Activated T-cell treated with anti-CD3 and anti-CD28 coated beads, Interleukin-2, amount 50 U/mL, for 4 hours (primary cell): ENCODE data around the gene MOB2. TPM values are rescaled to one million over a fixed set of nuclear protein-coding genes. Genes with fewer than 3 reads are reported as not detected.

Experiments used
- ATAC-seq, 2 donors: fragments of 200-7000 bp; cut with Tn5 transposase; one replicate each; pipeline ENCODE4 v1.10.0; 2021
- DNase-seq: peaks from one replicate; pipeline ENCODE4 v3.0.0-alpha.2; 2020
- H3K27me3 Mint-ChIP-seq: one replicate; pipeline ENCODE4 v1.8.0; 2021; ENCODE audit warnings: low read depth, mixed read lengths
- H3K36me3 Mint-ChIP-seq: one replicate; pipeline ENCODE4 v1.8.0; 2022; ENCODE audit warnings: mixed read lengths; ENCODE audit not compliant: insufficient read depth
- H3K4me1 Mint-ChIP-seq: one replicate; pipeline ENCODE4 v1.8.0; 2021; ENCODE audit warnings: low read depth, mixed read lengths
- H3K4me3 Mint-ChIP-seq: one replicate; pipeline ENCODE4 v1.8.0; 2021; ENCODE audit warnings: mild to moderate bottlenecking, moderate library complexity, mixed read lengths
- H3K9me3 Mint-ChIP-seq: one replicate; pipeline ENCODE4 v1.8.0; 2021; ENCODE audit warnings: mixed read lengths
- total RNA-seq, 3 donors: library from RNA; stranded (reverse); gene quantifications; one replicate each; pipeline ENCODE4 v1.2.1, GENCODE V29; 2021

Gene MOB2
- total RNA-seq, 3 donors from 2014 or later, result 17.7 to 20.1 (median 18.2) TPM

DNA sequence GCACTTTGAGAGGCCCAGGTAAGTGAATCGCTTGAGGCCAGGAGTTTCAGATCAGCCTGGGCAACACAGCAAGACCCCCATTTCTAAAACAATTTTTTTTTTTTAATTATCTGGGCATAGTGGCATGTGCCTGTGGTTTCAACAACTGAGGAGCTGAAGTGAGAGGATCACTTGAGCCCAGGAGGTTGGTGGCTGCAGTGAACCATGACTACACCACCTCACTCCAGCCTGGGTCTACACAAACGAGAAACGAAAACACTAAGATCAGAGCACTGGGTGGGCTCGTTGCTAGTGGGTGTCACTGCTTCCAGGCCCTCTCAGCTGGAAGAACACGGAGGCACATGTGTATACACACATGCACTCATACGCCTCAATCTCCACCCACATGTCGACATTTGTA, 4.1 kb upstream of the MOB2 start:
- peaks cover 52% of the 10 kb centered on the region for H3K4me1 Mint-ChIP-seq
- ATAC-seq, result no peak
- H3K4me3 Mint-ChIP-seq, result no peak overlapping the region

DNA sequence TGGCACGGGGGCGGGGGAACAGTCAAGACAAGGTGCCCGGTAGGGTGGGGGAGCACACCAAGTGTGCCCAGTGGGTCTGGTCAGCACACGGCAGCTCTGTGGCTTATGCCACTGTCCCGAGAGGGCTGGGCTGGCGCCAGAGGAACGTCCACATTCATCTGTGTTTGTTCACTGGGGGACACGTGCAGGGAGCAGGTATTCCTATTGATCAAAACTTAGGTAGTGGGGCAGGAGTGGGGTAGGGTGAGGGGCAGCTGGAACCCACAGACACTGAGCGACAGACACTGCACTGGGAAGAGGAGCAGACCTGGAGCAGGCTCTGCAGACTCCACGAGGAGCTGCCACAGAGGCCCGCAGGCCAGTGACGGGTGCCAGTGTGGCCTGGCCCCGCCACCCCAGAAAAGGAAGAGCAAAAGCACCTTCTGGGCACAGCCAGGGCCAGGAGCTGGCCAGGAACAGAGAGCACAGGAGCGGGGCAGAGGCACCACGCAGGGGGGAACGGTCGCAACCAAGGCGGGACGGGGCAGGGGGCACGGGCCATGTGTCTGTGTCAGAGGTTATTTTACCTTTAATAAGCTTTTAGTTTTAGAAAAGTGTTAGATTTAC, 2.1 kb upstream of the MOB2 start:
- no peak for ATAC-seq
- H3K4me3 Mint-ChIP-seq, result no peak overlapping the region
- peaks cover 3% of the 10 kb centered on the region for H3K36me3 Mint-ChIP-seq
- H3K27me3 Mint-ChIP-seq, result no peaks in the 10 kb centered on the region
- H3K4me1 Mint-ChIP-seq, result peaks cover 47% of the 10 kb centered on the region
- H3K9me3 Mint-ChIP-seq, result no peaks in the 10 kb centered on the region
- DNase-seq, result no peak

More for the DNA sequence above, 4.1 kb upstream of the MOB2 start:
- Mint-ChIP-seq H3K27me3 (no peaks in the 10 kb centered on the region), H3K9me3 (no peaks in the 10 kb centered on the region), H3K36me3 (peaks cover 3% of the 10 kb centered on the region)
- DNase-seq, result no peak

DNA sequence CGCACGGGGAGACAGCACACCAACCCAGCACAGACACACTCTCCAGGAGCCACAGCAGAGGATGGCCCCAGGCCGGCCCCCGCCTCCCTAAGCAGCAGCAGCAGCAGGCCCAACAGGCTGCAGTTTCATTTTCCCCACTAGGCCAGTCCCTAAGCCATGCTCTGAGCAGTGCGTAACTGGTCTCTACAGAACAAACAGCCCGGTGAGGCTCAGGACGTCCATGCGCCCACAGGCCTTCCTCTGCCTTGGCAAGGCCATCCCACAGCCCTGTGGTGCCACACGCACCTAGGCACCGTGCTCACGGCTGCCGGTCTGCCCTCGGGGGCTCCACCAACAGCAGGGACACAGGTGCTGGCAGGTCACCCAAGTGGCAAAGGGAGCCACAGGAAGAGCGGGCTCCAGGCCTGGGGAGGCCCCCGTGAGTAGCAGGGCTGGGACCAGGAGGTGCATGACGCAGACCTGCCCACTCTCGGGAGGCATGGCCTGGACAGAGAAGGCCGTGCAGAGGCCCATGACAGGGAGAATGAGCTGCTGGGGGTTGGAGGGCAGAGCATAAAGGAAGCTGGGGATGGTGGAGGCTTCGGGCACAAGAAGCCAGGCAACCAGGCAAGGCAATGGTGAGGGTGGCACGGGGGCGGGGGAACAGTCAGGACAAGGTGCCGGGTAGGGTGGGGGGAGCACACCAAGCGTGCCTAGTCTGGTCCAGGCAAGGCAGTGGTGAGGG, 1.4 kb upstream of the MOB2 start:
- no peak overlapping the region for H3K4me3 Mint-ChIP-seq
- no peak for DNase-seq
- H3K27me3 Mint-ChIP-seq, result no peaks in the 10 kb centered on the region
- no peak for ATAC-seq
- peaks cover 40% of the 10 kb centered on the region for H3K4me1 Mint-ChIP-seq
- H3K36me3 Mint-ChIP-seq, result peaks cover 3% of the 10 kb centered on the region
- no peaks in the 10 kb centered on the region for H3K9me3 Mint-ChIP-seq

DNA sequence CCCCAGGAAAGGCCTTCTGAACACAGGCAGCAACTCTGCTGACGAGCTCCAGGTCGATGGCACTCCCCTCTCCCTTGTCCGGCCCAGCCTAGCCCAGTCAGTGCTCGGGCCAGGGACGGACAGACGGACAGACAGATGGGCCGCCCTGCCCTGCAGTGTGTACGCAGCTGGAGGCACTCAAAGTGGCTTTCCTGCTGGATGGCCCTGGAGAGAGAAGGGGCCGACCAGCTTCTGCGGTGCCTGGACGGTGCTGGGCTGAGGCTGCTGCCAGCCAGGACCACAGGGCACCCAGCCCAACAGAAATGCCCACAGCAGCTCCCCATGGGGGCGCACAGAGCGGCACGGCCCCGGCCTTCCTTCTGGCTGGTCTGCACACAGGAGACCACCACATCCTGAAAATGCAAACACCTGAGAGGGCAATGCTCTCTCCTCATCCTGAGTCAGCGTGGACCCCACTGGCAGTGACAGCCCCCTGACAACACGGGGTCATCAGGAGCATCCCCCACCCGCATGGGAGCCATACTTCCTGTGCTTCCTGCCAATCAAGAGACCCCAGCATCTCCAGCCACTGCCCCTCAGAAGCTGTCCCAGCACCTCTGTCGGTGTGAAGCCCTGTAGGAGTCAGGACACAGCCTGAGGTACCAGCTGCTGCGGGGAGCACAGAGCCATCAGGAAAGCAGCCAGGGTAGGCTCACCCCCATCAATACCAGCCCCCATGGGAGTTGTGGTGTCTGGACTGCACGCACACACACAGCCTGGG, 692 bp upstream of the MOB2 start:
- DNase-seq (no peak), ATAC-seq (no peak)
- Mint-ChIP-seq H3K27me3 (no peaks in the 10 kb centered on the region), H3K4me1 (peaks cover 33% of the 10 kb centered on the region), H3K9me3 (no peaks in the 10 kb centered on the region), H3K36me3 (peaks cover 3% of the 10 kb centered on the region), H3K4me3 (no peak overlapping the region)

DNA sequence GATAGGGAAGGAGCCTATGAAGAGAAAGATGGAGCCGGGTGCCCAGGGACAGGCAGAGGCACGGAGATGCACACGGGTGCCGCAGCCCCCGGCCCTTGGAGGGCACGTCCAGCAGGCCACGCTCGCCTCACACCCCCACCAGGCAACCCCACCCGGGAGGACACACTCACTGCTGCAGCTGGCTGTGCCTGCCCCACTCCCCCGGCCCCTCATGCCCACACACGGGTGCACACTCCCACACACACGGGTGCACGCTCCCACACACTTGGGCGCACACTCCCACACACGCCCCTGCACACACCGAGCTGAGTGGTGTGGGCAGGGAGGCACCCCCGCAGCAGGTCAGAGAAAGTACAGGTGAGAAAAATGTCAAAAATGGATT, 1.1 kb downstream of the MOB2 start:
- H3K4me3 Mint-ChIP-seq, result no peak overlapping the region
- peaks cover 3% of the 10 kb centered on the region for H3K36me3 Mint-ChIP-seq
- no peak for ATAC-seq

DNA sequence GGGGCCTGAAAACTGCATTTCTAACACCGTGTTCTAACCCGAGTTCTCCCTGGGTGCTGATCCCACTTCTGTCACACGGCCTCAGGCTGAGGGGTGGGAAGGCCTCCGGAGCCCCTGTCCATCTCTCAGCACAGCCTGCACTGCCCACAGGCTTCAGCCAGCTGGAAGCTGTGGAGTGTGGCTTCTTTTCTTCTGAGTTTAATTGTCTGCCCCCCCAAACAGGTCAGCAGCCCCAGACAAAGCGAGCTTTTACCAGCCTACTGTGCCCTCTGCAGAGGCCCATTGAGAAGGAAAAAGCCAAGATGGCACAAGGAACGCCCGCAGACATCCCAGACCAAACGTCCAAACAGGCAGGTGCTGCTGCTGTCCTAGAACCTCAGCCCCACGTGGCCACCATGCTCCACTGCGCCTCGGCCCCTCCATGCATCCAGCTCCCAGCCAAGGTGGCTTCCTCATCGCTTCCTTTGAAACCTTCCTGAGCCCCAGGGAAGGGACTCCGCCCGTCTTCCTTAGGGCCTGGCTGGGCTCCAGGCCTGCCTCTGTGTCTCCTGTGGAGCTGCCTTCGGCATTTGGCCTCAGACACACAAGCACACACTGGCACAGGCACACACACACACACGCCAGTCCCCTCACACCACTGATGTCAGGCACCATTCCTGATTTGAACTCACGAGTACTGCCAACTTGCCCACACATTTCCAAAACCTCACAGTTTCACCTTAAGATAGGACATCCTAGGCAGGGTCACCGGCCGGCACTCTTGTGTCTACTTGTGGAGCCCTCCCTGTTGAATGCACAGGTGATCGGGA, 1.7 kb downstream of the MOB2 start:
- DNase-seq, result no peak
- no peaks in the 10 kb centered on the region for H3K9me3 Mint-ChIP-seq
- no peaks in the 10 kb centered on the region for H3K27me3 Mint-ChIP-seq
- no peak overlapping the region for H3K4me3 Mint-ChIP-seq
- peaks cover 30% of the 10 kb centered on the region for H3K4me1 Mint-ChIP-seq
- H3K36me3 Mint-ChIP-seq, result peaks cover 3% of the 10 kb centered on the region
- no peak for ATAC-seq

More for the DNA sequence above, 1.1 kb downstream of the MOB2 start:
- DNase-seq, result no peak
- H3K27me3 Mint-ChIP-seq, result no peaks in the 10 kb centered on the region
- H3K4me1 Mint-ChIP-seq, result peaks cover 30% of the 10 kb centered on the region
- no peaks in the 10 kb centered on the region for H3K9me3 Mint-ChIP-seq

DNA sequence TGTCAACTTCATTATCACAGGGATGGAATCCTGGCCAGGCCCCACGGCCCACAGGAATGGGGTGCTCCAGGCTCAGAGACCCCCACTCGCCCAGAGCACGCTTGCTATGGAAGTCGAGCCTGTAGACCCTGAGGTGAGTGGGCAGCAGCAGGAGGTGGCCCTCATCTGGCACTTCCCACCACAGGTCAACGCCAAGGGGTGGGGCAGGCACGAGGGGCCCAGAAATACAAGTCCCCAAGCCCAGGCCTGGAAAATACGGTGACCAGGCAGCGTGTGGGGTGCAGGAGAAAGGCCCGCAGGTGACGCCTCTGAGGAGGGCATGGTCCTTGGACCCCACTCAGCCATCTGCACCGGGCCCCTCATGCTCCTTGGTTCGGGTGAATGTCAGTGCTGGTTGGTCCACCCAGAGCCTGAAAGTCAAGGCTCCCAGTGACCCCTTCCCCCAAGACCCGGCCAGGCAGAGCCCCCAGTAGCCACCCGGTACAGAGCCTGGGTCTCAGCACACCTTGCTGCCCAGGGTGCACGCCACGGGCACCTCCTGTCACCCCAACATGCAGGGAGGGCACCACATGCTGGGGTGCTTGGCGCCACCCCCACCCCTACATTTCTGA, 2.4 kb downstream of the MOB2 start:
- Mint-ChIP-seq H3K4me3 (no peak overlapping the region), H3K9me3 (no peaks in the 10 kb centered on the region), H3K4me1 (peaks cover 24% of the 10 kb centered on the region), H3K36me3 (peaks cover 3% of the 10 kb centered on the region), H3K27me3 (no peaks in the 10 kb centered on the region)
- DNase-seq (no peak), ATAC-seq (no peak)

DNA sequence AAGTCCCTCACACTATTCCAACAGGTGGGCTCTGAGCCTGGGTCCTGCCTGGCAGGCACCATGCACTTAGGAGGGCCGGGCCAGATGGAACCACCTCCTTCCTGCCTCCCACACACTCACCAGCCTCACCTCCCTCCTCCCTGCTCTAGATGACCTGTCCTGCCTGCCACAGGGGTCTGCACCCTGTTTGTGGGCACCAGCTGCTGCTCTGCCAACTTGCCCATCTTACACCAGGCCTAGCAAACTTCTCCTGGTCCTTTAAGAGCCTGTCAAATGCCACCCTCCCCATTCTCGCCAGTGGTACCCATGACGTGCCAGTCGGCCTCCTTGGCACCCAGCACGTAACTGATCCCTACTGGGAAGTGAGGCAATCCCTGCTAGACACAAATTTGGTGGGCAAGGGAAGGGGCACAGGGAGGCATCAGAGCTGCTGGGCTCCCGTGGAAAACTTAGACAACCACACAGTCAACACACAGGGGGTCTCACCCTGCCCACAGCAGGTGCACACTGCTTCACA, 3.1 kb downstream of the MOB2 start:
- H3K4me1 Mint-ChIP-seq, result peaks cover 20% of the 10 kb centered on the region
- ATAC-seq (no peak), DNase-seq (no peak)
- no peak overlapping the region for H3K4me3 Mint-ChIP-seq
- no peaks in the 10 kb centered on the region for H3K9me3 Mint-ChIP-seq
- peaks cover 8% of the 10 kb centered on the region for H3K36me3 Mint-ChIP-seq
- H3K27me3 Mint-ChIP-seq, result no peaks in the 10 kb centered on the region

DNA sequence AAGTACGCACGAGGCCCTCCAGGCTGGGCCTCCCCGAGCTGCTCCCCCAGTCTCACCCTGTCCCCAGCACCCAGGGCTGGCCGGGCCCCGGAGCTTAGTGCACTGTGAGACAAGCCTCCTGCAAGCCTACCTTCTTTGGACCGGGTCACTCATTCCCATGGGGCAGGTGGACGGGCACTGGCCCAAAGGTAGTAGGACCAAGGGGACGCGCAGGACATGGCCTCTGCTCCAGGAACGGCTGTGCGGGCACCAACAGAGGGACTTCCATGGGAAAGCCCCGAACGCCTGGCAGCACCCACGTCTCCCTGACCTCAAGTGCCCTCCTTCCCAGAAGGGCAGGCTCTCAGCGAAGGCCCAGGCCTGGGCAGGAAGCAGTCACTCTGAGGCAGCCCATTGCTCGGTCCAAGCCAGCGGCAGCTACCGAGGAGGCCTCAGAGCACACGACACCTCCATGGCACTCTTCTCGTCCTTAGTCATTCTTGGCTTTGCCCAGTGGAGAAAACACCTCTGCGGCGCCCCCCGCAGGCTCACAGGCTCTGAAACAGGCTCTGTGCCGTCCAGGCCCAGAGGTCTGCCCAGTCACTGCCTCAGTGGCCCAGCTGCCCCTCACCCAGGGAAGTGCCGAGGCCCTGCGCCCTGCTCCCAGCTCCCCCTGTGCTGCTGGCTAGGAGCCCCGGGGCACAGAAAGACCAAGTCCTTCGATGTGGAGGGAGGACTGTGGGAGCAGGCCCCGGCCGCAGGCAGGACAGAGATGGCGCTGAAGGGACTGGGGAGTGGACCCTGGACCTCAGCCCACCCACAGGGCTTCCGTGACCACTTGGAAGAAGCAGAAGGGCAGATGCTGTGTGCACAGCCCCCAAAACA, 3.8 kb downstream of the MOB2 start:
- Mint-ChIP-seq H3K36me3 (peaks cover 9% of the 10 kb centered on the region), H3K9me3 (no peaks in the 10 kb centered on the region), H3K4me3 (no peak overlapping the region), H3K27me3 (no peaks in the 10 kb centered on the region), H3K4me1 (peaks cover 16% of the 10 kb centered on the region)
- ATAC-seq (no peak), DNase-seq (no peak)

DNA sequence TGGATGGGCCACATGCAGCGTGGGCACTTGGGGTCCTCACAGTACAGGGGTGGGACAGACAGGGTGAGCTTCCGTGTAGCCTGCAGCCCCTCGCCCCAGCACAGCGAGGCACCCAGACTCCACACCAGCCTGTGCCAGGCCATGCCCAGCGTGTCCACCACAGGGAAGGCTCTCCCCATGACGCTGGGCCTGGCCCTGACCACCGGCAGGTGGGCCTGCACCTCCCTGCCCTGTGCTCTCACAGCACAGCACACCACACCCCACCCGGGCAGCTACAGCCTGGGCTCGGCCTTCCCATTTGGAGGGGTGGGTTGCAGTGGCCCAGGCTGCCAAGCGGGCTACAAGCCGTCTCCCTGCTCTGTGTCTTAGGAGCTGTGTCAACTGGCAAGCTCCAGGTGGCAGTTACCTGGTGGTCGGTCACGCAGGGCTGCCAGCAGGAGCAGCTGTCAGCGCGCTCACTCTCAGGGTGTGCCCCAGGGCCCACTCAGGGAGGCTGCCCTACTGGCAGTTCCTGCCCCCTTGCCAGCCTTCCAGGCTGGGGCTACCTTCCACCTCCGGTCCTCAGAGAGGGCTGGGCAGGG, 4.6 kb downstream of the MOB2 start:
- DNase-seq (no peak), ATAC-seq (no peak)
- H3K4me1 Mint-ChIP-seq, result peaks cover 10% of the 10 kb centered on the region
- H3K9me3 Mint-ChIP-seq, result no peaks in the 10 kb centered on the region
- H3K36me3 Mint-ChIP-seq, result peaks cover 12% of the 10 kb centered on the region
- H3K4me3 Mint-ChIP-seq, result no peak overlapping the region
- H3K27me3 Mint-ChIP-seq, result no peaks in the 10 kb centered on the region

DNA sequence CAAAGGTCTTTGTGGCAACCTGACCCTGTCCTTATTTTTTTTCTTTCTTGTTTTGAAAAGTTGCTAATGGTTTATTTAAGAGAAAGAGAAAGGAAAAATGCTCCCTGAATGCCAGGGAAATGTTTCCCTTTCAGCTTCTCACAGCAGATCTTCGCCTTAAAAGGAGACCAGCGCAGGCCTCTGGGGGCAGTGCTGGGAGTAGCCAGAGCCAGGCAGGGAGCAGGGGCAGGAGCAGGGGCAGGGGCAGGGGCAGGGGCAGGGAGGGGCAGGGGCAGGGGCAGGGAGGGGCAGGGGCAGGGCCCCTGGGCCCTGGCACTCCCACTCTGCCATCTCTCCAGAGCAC, 5.1 kb downstream of the MOB2 start:
- Mint-ChIP-seq H3K36me3 (peaks cover 13% of the 10 kb centered on the region), H3K4me1 (peaks cover 10% of the 10 kb centered on the region), H3K4me3 (no peak overlapping the region), H3K27me3 (no peaks in the 10 kb centered on the region), H3K9me3 (no peaks in the 10 kb centered on the region)
- DNase-seq (no peak), ATAC-seq (no peak)

DNA sequence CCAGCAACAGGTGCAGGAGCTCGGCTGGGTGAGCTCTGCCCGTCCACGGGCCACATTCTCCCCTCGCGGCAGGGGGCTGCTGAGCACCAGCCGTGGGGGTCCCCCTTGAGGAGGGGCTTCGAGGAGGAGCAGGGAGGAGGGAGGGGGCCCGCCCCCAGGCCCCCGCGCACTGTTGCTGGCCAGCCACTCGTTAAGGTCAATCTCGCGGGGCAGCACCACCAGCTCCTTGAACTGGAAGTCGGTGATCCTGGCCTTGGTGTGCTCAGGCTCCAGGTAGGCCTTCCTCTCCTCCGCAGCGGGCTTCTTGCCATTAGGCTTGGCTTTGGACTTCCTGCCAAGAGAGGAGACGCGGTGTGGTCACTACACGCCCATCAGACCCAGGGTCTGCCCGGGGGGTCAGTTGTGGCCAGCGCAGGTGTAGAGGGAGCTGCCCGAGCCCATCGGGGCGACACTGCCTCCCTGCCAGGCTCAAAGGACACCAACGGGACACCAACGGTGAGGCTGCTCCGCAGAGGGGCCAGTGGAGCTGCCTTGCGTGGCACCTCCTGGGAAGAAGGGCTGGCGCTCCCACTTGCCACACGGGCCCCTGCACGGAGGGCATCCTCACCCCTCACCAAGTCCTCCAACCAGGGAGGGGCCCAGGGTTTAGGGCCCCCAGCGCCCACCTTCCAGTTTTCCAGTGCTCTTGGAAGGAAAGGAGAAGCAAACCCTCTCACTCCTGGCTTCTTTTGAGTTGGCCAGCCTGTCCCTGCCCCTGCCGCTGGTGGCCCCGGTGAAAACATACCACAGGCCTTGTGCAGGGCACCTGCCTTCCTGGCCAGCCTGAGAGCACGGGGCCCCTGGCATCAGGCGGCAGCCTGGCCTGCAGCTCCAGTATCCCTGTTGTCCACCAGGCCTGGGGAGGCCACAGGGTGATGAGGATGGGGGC, 5.8 kb downstream of the MOB2 start:
- ATAC-seq (no peak), DNase-seq (no peak)
- Mint-ChIP-seq H3K4me1 (peaks cover 9% of the 10 kb centered on the region), H3K9me3 (no peaks in the 10 kb centered on the region), H3K27me3 (no peaks in the 10 kb centered on the region), H3K4me3 (no peak overlapping the region), H3K36me3 (peaks cover 16% of the 10 kb centered on the region)
